NCI-H226 (cell line): ENCODE measurements around the gene ASCC3.
A peak's percentile ranks its signal among the peaks of the same experiment; 100 is the strongest.

ENCODE experiments used
- DNase-seq: peaks from one replicate; pipeline ENCODE4 v3.0.0-alpha.2; 2015

Gene ASCC3

GRCh38 chr6:100566563-100566962 is 314.6 kb downstream of the ASCC3 start:
- no peak for DNase-seq

GRCh38 chr6:100565439-100566104 is 315.6 kb downstream of the ASCC3 start:
- no peak for DNase-seq

- DNase-seq = no peak
Observed at GRCh38 chr6:100559859-100560258, 321.3 kb downstream of the ASCC3 start.

GRCh38 chr6:100554228-100554627 is 326.9 kb downstream of the ASCC3 start:
- DNase-seq = no peak

- DNase-seq = no peak
Observed at GRCh38 chr6:100553243-100553642, 327.9 kb downstream of the ASCC3 start.

- peak; percentile 83 for DNase-seq
Observed at GRCh38 chr6:100549406-100550167, 331.5 kb downstream of the ASCC3 start.

- no peak for DNase-seq
Observed at GRCh38 chr6:100538086-100538485, 343.0 kb downstream of the ASCC3 start.

- no peak for DNase-seq
Observed at GRCh38 chr6:100518588-100518987, 362.5 kb downstream of the ASCC3 start.

GRCh38 chr6:100517633-100518032 is 363.5 kb downstream of the ASCC3 start:
- DNase-seq = no peak

GRCh38 chr6:100517106-100517505 is 364.0 kb downstream of the ASCC3 start:
- DNase-seq = no peak

- DNase-seq = no peak
Observed at GRCh38 chr6:100514660-100515059, 366.5 kb downstream of the ASCC3 start.

- peak; percentile 77 for DNase-seq
Observed at GRCh38 chr6:100512203-100512862, 368.8 kb downstream of the ASCC3 start.

GRCh38 chr6:100509101-100509500 is 372.0 kb downstream of the ASCC3 start:
- DNase-seq = no peak

GRCh38 chr6:100506651-100507050 is 374.5 kb downstream of the ASCC3 start:
- DNase-seq = peak; percentile 43

GRCh38 chr6:100504786-100505737 is 376.1 kb downstream of the ASCC3 start:
- peak; percentile 75 for DNase-seq

GRCh38 chr6:100503043-100503705 is 378.0 kb downstream of the ASCC3 start:
- DNase-seq = no peak

- DNase-seq = no peak
Observed at GRCh38 chr6:100493206-100493888, 387.8 kb downstream of the ASCC3 start.

- DNase-seq = no peak
Observed at GRCh38 chr6:100491952-100492670, 389.0 kb downstream of the ASCC3 start.

- DNase-seq = no peak
Observed at GRCh38 chr6:100490065-100490464, 391.1 kb downstream of the ASCC3 start.

GRCh38 chr6:100488244-100488643 is 392.9 kb downstream of the ASCC3 start:
- DNase-seq = no peak

- DNase-seq = no peak
Observed at GRCh38 chr6:100487638-100488037, 393.5 kb downstream of the ASCC3 start.
